ENCODE results near the gene NUDT12.

NUDT12 gene

GRCh38 chr5:103539376-103540330, 22.9 kb downstream of the NUDT12 start:
- TF ChIP-seq CTCF (IDR thresholded peaks at IDR 0.05; ENCODE audit: unreplicated experiment in 3 of 3), result no peak
- Mint-ChIP-seq H3K27ac (no peak overlapping the region), H3K4me3 (no peak overlapping the region), H3K27me3 (ENCODE audit: low read depth) (no peaks in the 10 kb centered on the region), H3K4me1 (no peaks in the 10 kb centered on the region), H3K9me3 (no peaks in the 10 kb centered on the region), H3K36me3 (ENCODE audit: low read depth) (no peaks in the 10 kb centered on the region)

- Mint-ChIP-seq H3K27me3 (ENCODE audit: low read depth) (peaks cover 2% of the 10 kb centered on the region), H3K9me3 (no peaks in the 10 kb centered on the region), H3K27ac (no peak overlapping the region), H3K4me1 (no peaks in the 10 kb centered on the region), H3K4me3 (no peak overlapping the region), H3K36me3 (ENCODE audit: low read depth) (no peaks in the 10 kb centered on the region)
- no peak for TF ChIP-seq CTCF (IDR thresholded peaks at IDR 0.05; ENCODE audit: unreplicated experiment in 3 of 3)
Measured at GRCh38 chr5:103532086-103532734, 30.4 kb downstream of the NUDT12 start.

GRCh38 chr5:103526164-103526915, 36.2 kb downstream of the NUDT12 start:
- no peak for TF ChIP-seq CTCF (IDR thresholded peaks at IDR 0.05; ENCODE audit: unreplicated experiment in 3 of 3)
- H3K4me3 Mint-ChIP-seq, result no peak overlapping the region
- H3K27ac Mint-ChIP-seq, result no peak overlapping the region
- H3K9me3 Mint-ChIP-seq, result no peaks in the 10 kb centered on the region
- peaks cover 4% of the 10 kb centered on the region for H3K27me3 Mint-ChIP-seq (ENCODE audit: low read depth)
- H3K36me3 Mint-ChIP-seq (ENCODE audit: low read depth), result no peaks in the 10 kb centered on the region
- no peaks in the 10 kb centered on the region for H3K4me1 Mint-ChIP-seq

GRCh38 chr5:103525361-103525760, 37.2 kb downstream of the NUDT12 start:
- Mint-ChIP-seq H3K27ac (no peak overlapping the region), H3K36me3 (ENCODE audit: low read depth) (no peaks in the 10 kb centered on the region), H3K4me3 (no peak overlapping the region), H3K4me1 (no peaks in the 10 kb centered on the region), H3K27me3 (ENCODE audit: low read depth) (peaks cover 4% of the 10 kb centered on the region), H3K9me3 (no peaks in the 10 kb centered on the region)
- TF ChIP-seq CTCF (IDR thresholded peaks at IDR 0.05; ENCODE audit: unreplicated experiment in 3 of 3), result no peak

GRCh38 chr5:103523319-103523718, 39.3 kb downstream of the NUDT12 start:
- no peaks in the 10 kb centered on the region for H3K4me1 Mint-ChIP-seq

More at GRCh38 chr5:103523319-103523718, 39.3 kb downstream of the NUDT12 start:
- no peak overlapping the region for H3K4me3 Mint-ChIP-seq
- no peak overlapping the region for H3K27ac Mint-ChIP-seq
- no peaks in the 10 kb centered on the region for H3K9me3 Mint-ChIP-seq
- peaks cover 4% of the 10 kb centered on the region for H3K27me3 Mint-ChIP-seq (ENCODE audit: low read depth)
- no peaks in the 10 kb centered on the region for H3K36me3 Mint-ChIP-seq (ENCODE audit: low read depth)
- no peak for TF ChIP-seq CTCF (IDR thresholded peaks at IDR 0.05; ENCODE audit: unreplicated experiment in 3 of 3)

Data from nephron (organoid).